Fibroblast of the aortic adventitia (primary cell): ENCODE results near the gene FRAT2. TPM values are rescaled to one million over a fixed set of nuclear protein-coding genes. Genes with fewer than 3 reads are reported as not detected.

Experiments used
- DNase-seq: peaks from one replicate; pipeline ENCODE4 v3.0.0-alpha.2; 2010; ENCODE audit warnings: low read depth
- H3K4me3 ChIP-seq: 2 replicates; pipeline ENCODE4 v1.5.1; 2011; ENCODE audit warnings: low read depth, mild to moderate bottlenecking, control low read depth, low read length, moderate library complexity
- total RNA-seq: library from RNA; depleted of rRNA; stranded (reverse); fragments of >200 nt; gene quantifications from 2 replicates; pipeline ENCODE4 v1.2.3, GENCODE V29; 2012; ENCODE audit warnings: low replicate concordance
- TF ChIP-seq, protein P1 (sequence below): IDR thresholded peaks from 2 replicates; pipeline ENCODE4 v1.5.1; 2011; ENCODE audit warnings: mild to moderate bottlenecking, low read length, control low read depth, inconsistent platforms; ENCODE audit not compliant: insufficient read depth

FRAT2 gene
- total RNA-seq, 1 donor = 5.2 TPM

DNA sequence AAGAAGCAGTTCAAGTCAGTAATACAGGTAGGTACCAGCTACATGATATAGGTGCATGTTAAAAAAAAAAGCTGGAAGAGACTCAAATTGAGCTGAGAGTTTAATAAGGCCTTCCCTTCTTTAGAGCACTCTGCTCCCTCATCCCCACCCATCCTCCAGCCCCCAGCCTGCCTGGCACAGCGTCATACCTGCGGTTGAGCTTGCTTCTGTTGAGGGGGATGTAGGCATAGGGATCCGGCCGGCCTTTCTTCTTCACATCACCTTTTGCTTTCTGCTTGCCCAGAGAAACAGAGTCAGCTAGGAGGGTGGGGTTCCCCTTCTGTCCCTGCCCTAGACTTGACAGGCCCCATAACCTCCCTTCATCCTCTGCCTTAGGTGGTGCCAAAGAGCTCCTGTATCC, 23.8 kb upstream of the FRAT2 start:
- no peak overlapping the region for H3K4me3 ChIP-seq

DNA sequence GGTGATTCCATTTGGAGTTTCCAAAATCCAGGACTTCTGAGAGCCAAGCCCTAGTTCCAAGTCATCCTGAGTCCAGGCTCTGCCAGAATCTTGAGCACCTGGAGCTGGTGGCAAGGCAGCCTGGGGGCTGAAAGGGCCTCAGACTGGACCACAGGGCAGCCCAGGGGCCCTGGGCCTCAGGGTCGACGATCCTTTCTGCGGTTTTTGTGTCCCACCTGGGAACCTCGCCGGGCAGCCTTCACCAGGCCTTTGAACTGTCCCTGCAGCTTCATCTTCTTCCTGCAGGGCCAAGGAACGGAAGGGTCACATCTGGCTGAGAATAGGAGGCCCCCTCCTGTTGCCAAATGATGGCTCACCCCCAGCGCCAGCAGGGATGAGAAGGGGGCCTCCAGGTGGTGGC, 22.4 kb upstream of the FRAT2 start:
- TF ChIP-seq, protein P1, sequence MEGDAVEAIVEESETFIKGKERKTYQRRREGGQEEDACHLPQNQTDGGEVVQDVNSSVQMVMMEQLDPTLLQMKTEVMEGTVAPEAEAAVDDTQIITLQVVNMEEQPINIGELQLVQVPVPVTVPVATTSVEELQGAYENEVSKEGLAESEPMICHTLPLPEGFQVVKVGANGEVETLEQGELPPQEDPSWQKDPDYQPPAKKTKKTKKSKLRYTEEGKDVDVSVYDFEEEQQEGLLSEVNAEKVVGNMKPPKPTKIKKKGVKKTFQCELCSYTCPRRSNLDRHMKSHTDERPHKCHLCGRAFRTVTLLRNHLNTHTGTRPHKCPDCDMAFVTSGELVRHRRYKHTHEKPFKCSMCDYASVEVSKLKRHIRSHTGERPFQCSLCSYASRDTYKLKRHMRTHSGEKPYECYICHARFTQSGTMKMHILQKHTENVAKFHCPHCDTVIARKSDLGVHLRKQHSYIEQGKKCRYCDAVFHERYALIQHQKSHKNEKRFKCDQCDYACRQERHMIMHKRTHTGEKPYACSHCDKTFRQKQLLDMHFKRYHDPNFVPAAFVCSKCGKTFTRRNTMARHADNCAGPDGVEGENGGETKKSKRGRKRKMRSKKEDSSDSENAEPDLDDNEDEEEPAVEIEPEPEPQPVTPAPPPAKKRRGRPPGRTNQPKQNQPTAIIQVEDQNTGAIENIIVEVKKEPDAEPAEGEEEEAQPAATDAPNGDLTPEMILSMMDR = no peak
- no peak for DNase-seq
- H3K4me3 ChIP-seq = no peak overlapping the region

More for the DNA sequence above, 23.8 kb upstream of the FRAT2 start:
- no peak for DNase-seq
- TF ChIP-seq, protein P1 = no peak

DNA sequence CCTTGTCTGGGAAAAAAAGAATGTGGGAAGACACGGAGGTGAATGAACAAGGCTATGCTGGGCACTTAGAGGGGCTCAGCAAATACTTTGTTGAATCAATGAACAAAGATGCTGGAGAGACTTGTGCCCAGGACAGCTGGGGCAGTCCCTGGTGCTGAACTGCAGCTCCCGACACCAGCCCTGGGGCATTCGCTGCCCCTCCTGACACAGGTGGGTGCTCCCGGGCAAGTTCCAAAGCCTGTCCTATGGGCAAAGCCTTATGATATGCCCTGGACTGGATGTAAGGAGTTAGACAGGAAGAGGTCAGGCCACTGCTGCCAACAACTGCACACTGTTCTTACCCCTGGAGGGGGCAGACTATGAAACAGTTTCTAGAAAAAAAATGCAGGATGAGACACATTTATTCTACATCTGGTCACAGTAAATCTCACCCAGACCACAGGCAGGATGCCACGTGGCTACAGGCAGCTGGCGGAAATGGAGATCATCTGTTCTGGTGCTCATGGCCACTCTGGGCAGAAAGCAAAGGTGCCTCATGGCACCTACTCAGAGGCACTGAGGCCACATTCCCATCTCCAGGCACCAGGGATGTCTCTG, 21.9 kb upstream of the FRAT2 start:
- no peak for DNase-seq
- no peak overlapping the region for H3K4me3 ChIP-seq
- TF ChIP-seq, protein P1 = no peak

DNA sequence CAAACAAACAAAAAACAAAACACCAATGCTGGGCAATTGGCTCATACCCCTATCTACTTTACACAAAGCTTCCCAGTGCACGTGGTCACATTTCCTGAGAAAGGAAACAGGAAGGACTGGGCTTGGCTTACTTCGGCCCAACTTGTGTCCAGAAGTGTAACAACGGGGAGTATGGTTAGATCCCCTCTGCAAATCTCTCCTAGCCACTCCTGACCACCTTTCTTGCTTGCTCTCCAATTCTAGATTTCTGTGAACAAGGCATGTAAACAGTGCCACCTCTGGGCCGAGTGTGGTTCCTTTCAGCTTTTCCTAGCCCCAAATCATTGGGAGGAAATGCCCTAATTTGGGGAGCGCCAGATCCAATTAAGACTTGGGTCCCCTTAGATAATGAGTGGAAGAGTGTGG, 21.0 kb upstream of the FRAT2 start:
- no peak overlapping the region for H3K4me3 ChIP-seq
- peak; percentile 28 for DNase-seq
- TF ChIP-seq, protein P1 = peak; percentile 42

DNA sequence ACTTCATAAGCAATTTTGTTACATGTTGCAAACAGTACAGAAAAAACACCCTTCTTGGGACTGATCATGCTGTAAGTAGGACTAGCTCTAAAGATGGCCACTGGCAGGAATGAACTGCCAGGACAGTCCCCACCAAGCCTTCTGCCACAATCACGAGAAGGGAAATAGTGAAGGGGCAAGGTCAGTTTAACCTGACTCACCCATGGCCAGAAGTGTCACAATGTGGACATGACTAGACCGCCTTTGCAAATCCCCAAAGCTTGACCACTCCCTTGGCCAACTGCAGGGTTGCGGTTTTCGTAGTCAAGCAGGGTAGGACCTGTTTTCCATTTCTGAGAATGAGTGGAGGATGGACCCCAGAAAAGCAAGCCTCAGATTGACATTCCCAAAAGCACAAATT, 19.4 kb upstream of the FRAT2 start:
- TF ChIP-seq, protein P1 = no peak
- H3K4me3 ChIP-seq = no peak overlapping the region
- no peak for DNase-seq

DNA sequence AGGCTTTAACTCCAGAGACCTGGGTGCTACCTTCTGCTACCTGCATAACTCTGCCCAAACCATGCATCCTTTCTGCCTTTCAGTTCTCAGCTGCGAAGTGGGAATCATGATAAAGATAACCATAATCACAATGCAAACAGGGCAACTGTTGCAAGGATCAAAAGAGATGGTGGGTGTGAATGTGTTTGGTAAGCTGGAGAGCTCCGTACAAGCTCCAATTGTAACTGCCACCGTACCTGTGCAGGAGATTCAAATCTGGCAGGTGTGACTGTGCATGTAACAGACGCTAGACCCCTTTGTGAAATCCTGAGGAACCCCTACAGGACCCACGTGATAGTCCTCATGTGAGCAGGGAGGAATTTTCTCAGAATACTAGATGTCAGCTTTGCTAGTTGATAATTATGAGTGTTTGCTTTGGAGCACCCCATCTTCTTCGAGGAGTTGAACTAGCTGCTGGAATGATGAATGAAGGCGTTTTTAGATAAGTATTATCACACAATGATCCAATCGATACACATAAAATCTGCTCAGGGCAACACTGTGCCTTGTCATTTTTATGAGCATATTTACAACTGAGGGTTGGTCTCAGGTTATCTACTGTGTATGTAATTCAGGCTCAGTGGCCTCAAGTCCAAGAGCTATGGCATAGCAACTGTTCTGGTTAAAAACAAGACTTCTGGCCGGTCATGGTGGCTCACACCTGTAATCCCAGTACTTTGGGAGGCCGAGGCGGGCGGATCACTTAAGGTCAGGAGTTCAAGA, 15.4 kb upstream of the FRAT2 start:
- no peak overlapping the region for H3K4me3 ChIP-seq
- TF ChIP-seq, protein P1 = no peak

More for the DNA sequence above, 15.4 kb upstream of the FRAT2 start:
- no peak for DNase-seq
